Endothelial cell of umbilical vein (primary cell): ENCODE results near the gene KDM5B. TPM values are rescaled to one million over a fixed set of nuclear protein-coding genes. Genes with fewer than 3 reads are reported as not detected.

Source experiments
- BruUV-seq: library from RNA; stranded (reverse); fragments of 400-500 nt; replicated peaks from 2 replicates; lab custom pipeline; 2021; lab: Mats Ljungman, UMichigan
- CTCF ChIA-PET: fragments of 300-600, 350-600 bp; sonication (Branson Sonifier 250); formaldehyde crosslinking; loops from one replicate; lab custom pipeline; 2021; ENCODE audit warnings: antibody characterized with exemption, inconsistent platforms; lab: Charles Lee
- POLR2A ChIA-PET: fragments of 300-600, 350-600 bp; sonication (Branson Sonifier 250); formaldehyde crosslinking; loops from one replicate; lab custom pipeline; 2021; ENCODE audit warnings: antibody characterized with exemption, inconsistent platforms; lab: Charles Lee
- DNase-seq: peaks from one replicate; pipeline ENCODE4 v3.0.0-alpha.2; 2011; ENCODE audit warnings: low read depth, low spot score
- FAIRE-seq: peaks from 2 replicates; lab custom pipeline; 2011; peaks lifted over from hg19 to GRCh38; lab: Jason Lieb, UNC
- H2AFZ ChIP-seq: 2 replicates; pipeline ENCODE4 v1.6.0; 2012; ENCODE audit warnings: low read depth, low read length, control low read depth, inconsistent platforms
- H3K27ac ChIP-seq: 2 replicates; pipeline ENCODE4 v1.5.1; 2011; ENCODE audit warnings: low read depth, mild to moderate bottlenecking, control low read depth, low read length, moderate library complexity; ENCODE audit not compliant: insufficient read depth
- H3K27me3 ChIP-seq, 2 experiments: 2 replicates each; pipeline versions ENCODE4 v1.6.0 to v1.6.1; 2011; ENCODE audit warnings: low read length in 2 of 2, mixed read lengths in 1 of 2; ENCODE audit not compliant: control insufficient read depth in 2 of 2, insufficient read depth in 2 of 2
- H3K36me3 ChIP-seq, 2 experiments: 2 replicates in 1 of 2; 3 replicates in 1 of 2; pipeline ENCODE4 v1.5.1; 2011; ENCODE audit warnings: low read length in 2 of 2, mild to moderate bottlenecking in 1 of 2, moderate library complexity in 1 of 2; ENCODE audit not compliant: control insufficient read depth in 2 of 2, insufficient read depth in 2 of 2; ENCODE audit errors: extremely low read depth in 1 of 2
- H3K4me1 ChIP-seq: 3 replicates; pipeline ENCODE4 v1.5.1; 2011; ENCODE audit warnings: mild to moderate bottlenecking, low read length; ENCODE audit not compliant: control insufficient read depth, insufficient read depth; ENCODE audit errors: extremely low read depth
- H3K4me2 ChIP-seq: 2 replicates; pipeline ENCODE4 v1.6.1; 2011; ENCODE audit warnings: low read length, control low read depth, mixed read lengths; ENCODE audit not compliant: insufficient read depth
- H3K4me3 ChIP-seq, 3 experiments: fragments of 200-600 bp in 1 of 3; sonication (generic), shearing (Covaris generic) in 1 of 3; replicated peaks in 1 of 3; 2 replicates each; pipeline ENCODE4 v1.5.1; 2011 to 2016; ENCODE audit warnings: control low read depth in 3 of 3, low read length in 3 of 3, mild to moderate bottlenecking in 2 of 3, inconsistent platforms in 1 of 3, low read depth in 1 of 3, moderate library complexity in 1 of 3; ENCODE audit not compliant: insufficient read depth in 1 of 3
- H3K79me2 ChIP-seq: 2 replicates; pipeline ENCODE4 v1.6.0; 2012; ENCODE audit warnings: low read length, inconsistent platforms; ENCODE audit not compliant: control insufficient read depth, insufficient read depth
- H3K9ac ChIP-seq: replicated peaks from 2 replicates; pipeline ENCODE3; 2011; ENCODE audit warnings: low read length, control low read depth; ENCODE audit not compliant: insufficient read depth; ENCODE audit errors: extremely low read depth
- H3K9me1 ChIP-seq: replicated peaks from 3 replicates; pipeline ENCODE4 v1.6.0; 2011; ENCODE audit warnings: mild to moderate bottlenecking, low read length; ENCODE audit not compliant: control insufficient read depth, insufficient read depth; ENCODE audit errors: extremely low read depth
- H3K9me3 ChIP-seq: replicated peaks from 2 replicates; pipeline ENCODE4 v1.5.1; 2012; ENCODE audit warnings: low read length, inconsistent platforms; ENCODE audit not compliant: control insufficient read depth, insufficient read depth
- H4K20me1 ChIP-seq: replicated peaks from 2 replicates; pipeline ENCODE3; 2011; ENCODE audit warnings: mild to moderate bottlenecking, low read length; ENCODE audit not compliant: control insufficient read depth, insufficient read depth; ENCODE audit errors: extremely low read depth
- EZH2 ChIP-seq: IDR thresholded peaks from 2 replicates; pipeline ENCODE4 v1.6.1; 2012; ENCODE audit warnings: borderline replicate concordance, low read depth, mild to moderate bottlenecking, moderate library complexity, low read length, inconsistent platforms; ENCODE audit not compliant: severe bottlenecking
- FOS ChIP-seq: IDR thresholded peaks from 2 replicates; pipeline ENCODE4 v1.6.1; 2011; ENCODE audit warnings: mild to moderate bottlenecking, low read length, moderate library complexity, borderline replicate concordance; ENCODE audit not compliant: insufficient read depth
- JUN ChIP-seq: IDR thresholded peaks from 2 replicates; pipeline ENCODE4 v1.6.1; 2011; ENCODE audit warnings: borderline replicate concordance, low read depth; ENCODE audit not compliant: insufficient read length, insufficient read depth
- POLR2A ChIP-seq: IDR thresholded peaks from 2 replicates; pipeline ENCODE4 v1.6.1; 2012; ENCODE audit warnings: low read depth, mild to moderate bottlenecking, control low read depth, low read length
- POLR2AphosphoS5 ChIP-seq: IDR thresholded peaks from 2 replicates; pipeline ENCODE4 v1.6.1; 2012; ENCODE audit warnings: low read depth, mild to moderate bottlenecking, control low read depth, low read length, moderate library complexity; ENCODE audit not compliant: insufficient read depth
- dilution Hi-C: fragments of 300-500 bp; cut with MboI; formaldehyde crosslinking; loops from one replicate; pipeline ENCODE4 v1.15.0; 2019; ENCODE audit warnings: low sequenced_read_pairs; ENCODE audit not compliant: extremely low pct_ligation_motif_present
- intact Hi-C: fragments of 100-400 bp; cut with micrococcal nuclease; formaldehyde crosslinking; loops from one replicate; pipeline ENCODE4 v1.10.0; 2022
- polyA plus RNA-seq, 4 experiments: library from polyadenylated mRNA; depleted of rRNA in 3 of 4; stranded (reverse) in 3 of 4; unstranded in 1 of 4; fragments of >200 nt; gene quantifications; 2 replicates each; pipeline versions ENCODE4 v1.2.1 to v1.2.3, GENCODE V29; 2011 to 2012; ENCODE audit warnings: missing spikeins in 1 of 4
- total RNA-seq: library from RNA; stranded (reverse); gene quantifications from 2 replicates; pipeline ENCODE4 v1.2.3, GENCODE V29; 2021
- TF ChIP-seq, protein P1 (sequence below): IDR thresholded peaks from 2 replicates; pipeline ENCODE4 v1.6.1; 2011; ENCODE audit not compliant: insufficient read depth, insufficient read length
- TF ChIP-seq, protein P2 (sequence below), 2 donors: IDR thresholded peaks; 1 replicate in 1 of 2; 2 replicates in 1 of 2; pipeline ENCODE4 v1.5.1; 2011; ENCODE audit warnings: low read length in 2 of 2, mild to moderate bottlenecking in 2 of 2, moderate library complexity in 2 of 2, control low read depth in 1 of 2, inconsistent platforms in 1 of 2, low read depth in 1 of 2; ENCODE audit not compliant: insufficient read depth in 1 of 2; ENCODE audit errors: extremely low read depth in 1 of 2

Gene KDM5B
- total and polyA plus RNA-seq, 2 donors (not counting 3 experiments of a cell fraction or from before 2014, with no cell fraction given), result 25.2 to 65.5 TPM

DNA sequence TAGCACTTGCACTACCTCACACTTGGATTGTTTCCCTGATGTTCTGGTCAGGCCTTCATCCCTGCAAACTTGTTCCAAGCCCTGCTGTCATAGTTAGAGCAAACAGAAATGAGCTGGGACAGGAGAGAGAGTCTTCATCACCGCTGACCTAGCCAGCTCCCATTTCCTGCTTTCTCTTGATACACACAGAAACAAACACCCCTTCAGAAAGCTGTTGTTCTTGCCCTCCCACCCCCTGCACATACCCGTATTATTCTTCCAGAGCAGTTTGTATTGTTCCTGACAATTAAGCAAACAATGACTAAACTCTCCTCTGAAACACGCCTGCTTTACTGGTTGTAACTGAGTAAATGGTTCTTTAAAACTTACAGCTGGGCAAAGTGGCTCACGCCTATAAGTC is 95.1 kb downstream of the KDM5B start:
- peak; percentile 97 for FAIRE-seq
- H3K36me3 ChIP-seq, result no peaks in the 10 kb centered on the region
- H3K9ac ChIP-seq, result no peak overlapping the region
- intact Hi-C loops (no loop called here), dilution Hi-C loops (no loop called here)
- no TSS peak for BruUV-seq
- no peaks in the 10 kb centered on the region for H3K9me1 ChIP-seq
- H3K4me1 ChIP-seq, result peaks cover 20% of the 10 kb centered on the region
- DNase-seq, result peak; percentile 79
- POLR2A ChIA-PET, result no interaction called here
- no peaks in the 10 kb centered on the region for H3K79me2 ChIP-seq
- no peak overlapping the region for H3K27ac ChIP-seq
- H3K4me3 ChIP-seq, result no peak overlapping the region
- H3K27me3 ChIP-seq, result peaks cover 40 to 46% of the 10 kb centered on the region in 2 experiments
- H4K20me1 ChIP-seq, result no peaks in the 10 kb centered on the region
- peak overlapping the region; percentile 2 for H3K4me2 ChIP-seq
- peak; percentile 19 for TF ChIP-seq FOS
- TF ChIP-seq, protein P1, sequence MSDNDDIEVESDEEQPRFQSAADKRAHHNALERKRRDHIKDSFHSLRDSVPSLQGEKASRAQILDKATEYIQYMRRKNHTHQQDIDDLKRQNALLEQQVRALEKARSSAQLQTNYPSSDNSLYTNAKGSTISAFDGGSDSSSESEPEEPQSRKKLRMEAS, result no peak
- H2AFZ ChIP-seq, result no peak overlapping the region
- CTCF ChIA-PET, result interaction anchor here (0.9 to 4.7 kb wide), 8 partner anchors 13 to 520 kb away, joined by 3 to 18 read pairs (median 4); partner anchors contain the start of gene LGR6
- no peaks in the 10 kb centered on the region for H3K9me3 ChIP-seq

DNA sequence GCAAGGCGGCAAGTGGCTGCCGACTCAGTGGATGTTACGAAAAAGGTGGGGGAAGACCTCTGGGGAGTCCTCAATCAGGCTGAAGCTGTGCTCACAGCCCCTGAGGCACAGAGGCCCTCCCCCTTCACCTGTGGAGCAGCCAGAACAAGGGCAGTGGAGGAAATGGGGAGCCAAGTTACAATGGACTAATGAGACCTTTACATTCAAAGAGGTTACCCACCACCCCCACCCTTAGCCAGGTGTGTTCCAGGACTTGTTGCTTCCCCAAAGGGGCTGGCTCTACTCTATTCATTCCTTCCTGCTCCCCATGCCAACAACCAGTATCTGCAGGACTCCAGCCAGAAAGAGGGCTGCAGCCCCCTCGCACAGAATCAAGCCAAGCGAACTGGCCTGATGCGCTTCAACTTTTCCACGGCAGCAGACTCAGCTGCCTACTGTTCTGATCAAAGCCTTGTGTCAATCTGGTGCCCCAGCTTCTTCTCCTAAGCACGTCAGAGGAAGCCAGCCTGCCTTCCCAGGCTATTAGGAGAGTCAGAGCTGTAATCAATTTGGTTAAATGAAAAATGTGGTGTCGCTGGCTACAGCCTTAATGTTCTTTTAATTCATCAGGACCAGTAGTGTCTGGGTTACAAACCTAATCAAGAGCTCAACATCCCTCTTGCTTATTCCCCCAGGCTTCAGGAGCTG is 96.1 kb downstream of the KDM5B start:
- TF ChIP-seq, protein P1, result no peak
- TF ChIP-seq JUN (no peak), EZH2 (no peak), POLR2AphosphoS5 (no peak), POLR2A (no peak), FOS (no peak)
- TF ChIP-seq, protein P2, sequence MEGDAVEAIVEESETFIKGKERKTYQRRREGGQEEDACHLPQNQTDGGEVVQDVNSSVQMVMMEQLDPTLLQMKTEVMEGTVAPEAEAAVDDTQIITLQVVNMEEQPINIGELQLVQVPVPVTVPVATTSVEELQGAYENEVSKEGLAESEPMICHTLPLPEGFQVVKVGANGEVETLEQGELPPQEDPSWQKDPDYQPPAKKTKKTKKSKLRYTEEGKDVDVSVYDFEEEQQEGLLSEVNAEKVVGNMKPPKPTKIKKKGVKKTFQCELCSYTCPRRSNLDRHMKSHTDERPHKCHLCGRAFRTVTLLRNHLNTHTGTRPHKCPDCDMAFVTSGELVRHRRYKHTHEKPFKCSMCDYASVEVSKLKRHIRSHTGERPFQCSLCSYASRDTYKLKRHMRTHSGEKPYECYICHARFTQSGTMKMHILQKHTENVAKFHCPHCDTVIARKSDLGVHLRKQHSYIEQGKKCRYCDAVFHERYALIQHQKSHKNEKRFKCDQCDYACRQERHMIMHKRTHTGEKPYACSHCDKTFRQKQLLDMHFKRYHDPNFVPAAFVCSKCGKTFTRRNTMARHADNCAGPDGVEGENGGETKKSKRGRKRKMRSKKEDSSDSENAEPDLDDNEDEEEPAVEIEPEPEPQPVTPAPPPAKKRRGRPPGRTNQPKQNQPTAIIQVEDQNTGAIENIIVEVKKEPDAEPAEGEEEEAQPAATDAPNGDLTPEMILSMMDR (IDR thresholded peaks at IDR 0.05; ENCODE audit: extremely low read depth in 1 of 2, insufficient read depth in 1 of 2, low read depth in 1 of 2, low read length in 2 of 2), result no peak
- H3K9ac ChIP-seq, result no peak overlapping the region
- DNase-seq (no peak), FAIRE-seq (no peak)
- H2AFZ ChIP-seq, result no peak overlapping the region
- H3K4me3 ChIP-seq, result no peak overlapping the region
- ChIA-PET CTCF (interaction anchor here (1.2 to 1.8 kb wide), 3 partner anchors 40 to 519 kb away, joined by 3 to 6 read pairs (median 3); partner anchors contain the start of gene LGR6), POLR2A (no interaction called here)
- H3K27me3 ChIP-seq, result peaks cover 49 to 50% of the 10 kb centered on the region in 2 experiments
- peaks cover 20% of the 10 kb centered on the region for H3K4me1 ChIP-seq
- no peak overlapping the region for H3K4me2 ChIP-seq
- dilution Hi-C loops, result no loop called here
- H3K36me3 ChIP-seq, result no peaks in the 10 kb centered on the region
- no peaks in the 10 kb centered on the region for H3K9me1 ChIP-seq
- H4K20me1 ChIP-seq, result no peaks in the 10 kb centered on the region
- no peaks in the 10 kb centered on the region for H3K9me3 ChIP-seq
- no TSS peak for BruUV-seq
- H3K79me2 ChIP-seq, result no peaks in the 10 kb centered on the region
- intact Hi-C loops, result no loop called here
- no peak overlapping the region for H3K27ac ChIP-seq
